HUES48 (cell line): ENCODE measurements around the gene KDM6A.
A peak's percentile ranks its signal among the peaks of the same experiment; 100 is the strongest.
"Not testable (repeated sequence)": the region's sequence is repeated elsewhere in the genome, so short reads cannot be mapped to it uniquely, and the experiment has no call there.

Experiments used
- H3K27ac ChIP-seq: one replicate; pipeline ENCODE4 v1.7.0; 2013; ENCODE audit warnings: low read depth, low read length, inconsistent platforms
- H3K27me3 ChIP-seq: 2 replicates; pipeline ENCODE4 v1.6.1; 2013; ENCODE audit warnings: mild to moderate bottlenecking, low read length; ENCODE audit not compliant: control insufficient read depth, insufficient read depth
- H3K36me3 ChIP-seq: 2 replicates; pipeline ENCODE4 v1.6.1; 2013; ENCODE audit warnings: low read length; ENCODE audit not compliant: control insufficient read depth, insufficient read depth
- H3K4me1 ChIP-seq: 2 replicates; pipeline ENCODE4 v1.6.1; 2013; ENCODE audit warnings: mild to moderate bottlenecking, low read length; ENCODE audit not compliant: control insufficient read depth, insufficient read depth
- H3K4me3 ChIP-seq: 2 replicates; pipeline ENCODE4 v1.5.1; 2013; ENCODE audit warnings: mild to moderate bottlenecking, low read depth, low read length
- H3K9ac ChIP-seq: 2 replicates; pipeline ENCODE4 v1.6.1; 2013; ENCODE audit warnings: mild to moderate bottlenecking, low read depth, low read length, moderate library complexity
- H3K9me3 ChIP-seq: 2 replicates; pipeline ENCODE4 v1.6.1; 2013; ENCODE audit warnings: low read length; ENCODE audit not compliant: control insufficient read depth, insufficient read depth

KDM6A gene

GRCh38 chrX:44945736-44946135 is 72.7 kb downstream of the KDM6A start:
- Histone ChIP-seq H3K4me3 (no peak overlapping the region), H3K9me3 (peaks cover 32% of the 10 kb centered on the region; the same call in 1 of the 2 replicates), H3K27me3 (no peaks in the 10 kb centered on the region), H3K9ac (no peak overlapping the region), H3K36me3 (no peaks in the 10 kb centered on the region), H3K4me1 (peaks cover 32% of the 10 kb centered on the region), H3K27ac (no peak overlapping the region)

GRCh38 chrX:44946771-44947170 is 73.8 kb downstream of the KDM6A start:
- Histone ChIP-seq H3K36me3 (no peaks in the 10 kb centered on the region), H3K9ac (no peak overlapping the region), H3K9me3 (peaks cover 32% of the 10 kb centered on the region; the same call in 1 of the 2 replicates), H3K27ac (no peak overlapping the region), H3K4me3 (no peak overlapping the region), H3K4me1 (peaks cover 32% of the 10 kb centered on the region), H3K27me3 (no peaks in the 10 kb centered on the region)

- Histone ChIP-seq H3K27ac (no peak overlapping the region), H3K9ac (no peak overlapping the region), H3K36me3 (0 out of 2 replicates have a peak, but pooled peaks cover 6% of the 10 kb centered on the region), H3K9me3 (peaks cover 32% of the 10 kb centered on the region; the same call in 1 of the 2 replicates), H3K4me1 (peaks cover 32% of the 10 kb centered on the region), H3K27me3 (no peaks in the 10 kb centered on the region), H3K4me3 (no peak overlapping the region)
These were observed 75.0 kb downstream of the KDM6A start for GRCh38 chrX:44947995-44948394.

- Histone ChIP-seq H3K27ac (no peak overlapping the region), H3K4me3 (no peak overlapping the region), H3K9me3 (peaks cover 31% of the 10 kb centered on the region), H3K4me1 (peaks cover 32% of the 10 kb centered on the region), H3K27me3 (no peaks in the 10 kb centered on the region), H3K36me3 (0 out of 2 replicates have a peak, but pooled peaks cover 9% of the 10 kb centered on the region), H3K9ac (no peak overlapping the region)
These were observed 75.4 kb downstream of the KDM6A start for GRCh38 chrX:44948406-44948805.

- Histone ChIP-seq H3K9ac (no peak overlapping the region), H3K27ac (peak overlapping the region; percentile 91), H3K36me3 (0 out of 2 replicates have a peak, but pooled peaks cover 9% of the 10 kb centered on the region), H3K9me3 (peaks cover 26% of the 10 kb centered on the region), H3K4me1 (peaks cover 32% of the 10 kb centered on the region), H3K4me3 (no peak overlapping the region; the same call in 1 of the 2 replicates), H3K27me3 (no peaks in the 10 kb centered on the region)
These were observed 76.1 kb downstream of the KDM6A start for GRCh38 chrX:44949125-44949524.

GRCh38 chrX:44950471-44951366 is 77.7 kb downstream of the KDM6A start:
- Histone ChIP-seq H3K27ac (peak overlapping the region; percentile 92), H3K4me3 (peak overlapping the region; percentile 78), H3K9ac (peak overlapping the region; percentile 98), H3K4me1 (peaks cover 25% of the 10 kb centered on the region), H3K9me3 (peaks cover 14% of the 10 kb centered on the region)
- H3K27me3 ChIP-seq, H3K36me3 ChIP-seq: not testable (repeated sequence)

- Histone ChIP-seq H3K36me3 (0 out of 2 replicates have a peak, but pooled peaks cover 9% of the 10 kb centered on the region), H3K9me3 (peaks cover 9% of the 10 kb centered on the region), H3K4me1 (peaks cover 22% of the 10 kb centered on the region), H3K9ac (peak overlapping the region; percentile 98), H3K27me3 (no peaks in the 10 kb centered on the region), H3K4me3 (peak overlapping the region; percentile 78), H3K27ac (peak overlapping the region; percentile 92)
These were observed 78.6 kb downstream of the KDM6A start for GRCh38 chrX:44951572-44952067.

- Histone ChIP-seq H3K27me3 (no peaks in the 10 kb centered on the region), H3K9ac (peak overlapping the region; percentile 98), H3K4me1 (peaks cover 22% of the 10 kb centered on the region), H3K36me3 (0 out of 2 replicates have a peak, but pooled peaks cover 9% of the 10 kb centered on the region), H3K9me3 (peaks cover 7% of the 10 kb centered on the region), H3K27ac (no peak overlapping the region), H3K4me3 (peak overlapping the region; percentile 78)
These were observed 79.5 kb downstream of the KDM6A start for GRCh38 chrX:44952329-44953027.

- peaks cover 15% of the 10 kb centered on the region; the same call in 1 of the 2 replicates for H3K4me1 ChIP-seq
- 0 out of 2 replicates have a peak, but pooled peaks cover 9% of the 10 kb centered on the region for H3K36me3 ChIP-seq
- H3K9ac ChIP-seq: no peak overlapping the region; the same call in 1 of the 2 replicates
- H3K27ac ChIP-seq: no peak overlapping the region
- peak overlapping the region; percentile 78 for H3K4me3 ChIP-seq
- H3K27me3 ChIP-seq: no peaks in the 10 kb centered on the region
- H3K9me3 ChIP-seq: peaks cover 7% of the 10 kb centered on the region
These were observed 80.9 kb downstream of the KDM6A start for GRCh38 chrX:44953734-44954502.

GRCh38 chrX:44954562-44954961 is 81.6 kb downstream of the KDM6A start:
- peaks cover 9% of the 10 kb centered on the region; the same call in 1 of the 2 replicates for H3K4me1 ChIP-seq
- no peak overlapping the region for H3K27ac ChIP-seq
- H3K27me3 ChIP-seq: no peaks in the 10 kb centered on the region
- H3K4me3 ChIP-seq: peak overlapping the region; percentile 46
- 0 out of 2 replicates have a peak, but pooled peaks cover 9% of the 10 kb centered on the region for H3K36me3 ChIP-seq
- peaks cover 4% of the 10 kb centered on the region for H3K9me3 ChIP-seq
- no peak overlapping the region for H3K9ac ChIP-seq
